ENCODE results near the gene LLGL2.

Gene LLGL2

GRCh38 chr17:75489511-75489955 lies 36.0 kb upstream of the LLGL2 start:
- H3K27ac ChIP-seq, result peak overlapping the region; percentile 55 to 98 (median 87); a peak in 21 of 22 replicates
- H3K4me3 ChIP-seq, result peak overlapping the region; percentile 42 to 66 (median 60); a peak in 17 of 20 replicates
- H3K4me2 ChIP-seq, result peak overlapping the region; percentile 84 to 100 (median 96)
- H3K36me3 ChIP-seq, result peaks cover 16 to 52% (median 32%) of the 10 kb centered on the region in 11 experiments; a peak in 21 of 22 replicates
- peak overlapping the region; percentile 64 to 91 (median 80); a peak in 20 of 22 replicates for H3K9ac ChIP-seq
- no peaks in the 10 kb centered on the region for H3K9me3 ChIP-seq (replicated peaks in 1 of 11)
- H4K20me1 ChIP-seq, result peaks cover 0 to 17% (median 0%) of the 10 kb centered on the region in 11 experiments; a peak in 3 of 22 replicates
- H3K27me3 ChIP-seq, result no peaks in the 10 kb centered on the region
- TF ChIP-seq Cebpa-rat (IDR thresholded peaks at IDR 0.05), result no peak
- peaks cover 85 to 100% (median 99%) of the 10 kb centered on the region in 10 experiments for H3K4me1 ChIP-seq

GRCh38 chr17:75490173-75490743 lies 35.2 kb upstream of the LLGL2 start:
- Histone ChIP-seq H3K4me3 (peak overlapping the region in 9 of 10 experiments; percentile 26 to 66 (median 60); a peak in 17 of 20 replicates), H3K27me3 (no peaks in the 10 kb centered on the region)

GRCh38 chr17:75490953-75491649 lies 34.4 kb upstream of the LLGL2 start:
- Histone ChIP-seq H3K4me2 (peak overlapping the region; percentile 84 to 100 (median 96)), H3K9ac (peak overlapping the region; percentile 64 to 91 (median 78); a peak in 21 of 22 replicates), H4K20me1 (peaks cover 0 to 23% (median 0%) of the 10 kb centered on the region in 11 experiments; a peak in 3 of 22 replicates), H3K4me1 (peaks cover 70 to 100% (median 97%) of the 10 kb centered on the region in 10 experiments), H3K27ac (peak overlapping the region; percentile 55 to 98 (median 87); a peak in 21 of 22 replicates), H3K27me3 (no peaks in the 10 kb centered on the region), H3K9me3 (replicated peaks in 1 of 11) (no peaks in the 10 kb centered on the region), H3K36me3 (peaks cover 32 to 64% (median 48%) of the 10 kb centered on the region in 11 experiments), H3K4me3 (peak overlapping the region in 9 of 10 experiments; percentile 0 to 66 (median 60); a peak in 17 of 20 replicates)
- no peak for TF ChIP-seq Cebpa-rat (IDR thresholded peaks at IDR 0.05)

More at GRCh38 chr17:75490173-75490743, 35.2 kb upstream of the LLGL2 start:
- no peaks in the 10 kb centered on the region for H3K9me3 ChIP-seq (replicated peaks in 1 of 11)
- H3K4me2 ChIP-seq, result peak overlapping the region; percentile 84 to 100 (median 96)
- H3K9ac ChIP-seq, result peak overlapping the region; percentile 64 to 91 (median 78)
- H4K20me1 ChIP-seq, result peaks cover 0 to 17% (median 0%) of the 10 kb centered on the region in 11 experiments; a peak in 3 of 22 replicates
- peak overlapping the region; percentile 55 to 98 (median 87) for H3K27ac ChIP-seq
- no peak for TF ChIP-seq Cebpa-rat (IDR thresholded peaks at IDR 0.05)
- peaks cover 23 to 59% (median 39%) of the 10 kb centered on the region in 11 experiments for H3K36me3 ChIP-seq
- H3K4me1 ChIP-seq, result peaks cover 78 to 100% (median 97%) of the 10 kb centered on the region in 10 experiments

GRCh38 chr17:75491680-75492079 lies 33.8 kb upstream of the LLGL2 start:
- H3K4me3 ChIP-seq, result peak overlapping the region in 7 of 10 experiments; percentile 7 to 66 (median 59); a peak in 9 of 20 replicates
- no peaks in the 10 kb centered on the region for H3K27me3 ChIP-seq
- H3K9ac ChIP-seq, result peak overlapping the region in 10 of 11 experiments; percentile 72 to 91 (median 79); a peak in 19 of 22 replicates
- H3K27ac ChIP-seq, result peak overlapping the region in 9 of 11 experiments; percentile 79 to 98 (median 89); a peak in 16 of 22 replicates
- peaks cover 65 to 100% (median 97%) of the 10 kb centered on the region in 10 experiments for H3K4me1 ChIP-seq
- no peak for TF ChIP-seq Cebpa-rat (IDR thresholded peaks at IDR 0.05)
- peaks cover 38 to 66% (median 53%) of the 10 kb centered on the region in 11 experiments for H3K36me3 ChIP-seq
- H3K4me2 ChIP-seq, result peak overlapping the region; percentile 84 to 100 (median 96)
- no peaks in the 10 kb centered on the region for H3K9me3 ChIP-seq (replicated peaks in 1 of 11)
- H4K20me1 ChIP-seq, result peaks cover 0 to 29% (median 0%) of the 10 kb centered on the region in 11 experiments; a peak in 3 of 22 replicates

- H3K4me3 ChIP-seq, result peak overlapping the region in 1 of 10 experiments; percentile 63; a peak in 2 of 20 replicates
These were observed 32.8 kb upstream of the LLGL2 start for GRCh38 chr17:75492555-75493168.

GRCh38 chr17:75493476-75494129 lies 31.9 kb upstream of the LLGL2 start:
- no peak for TF ChIP-seq Cebpa-rat (IDR thresholded peaks at IDR 0.05)
- Histone ChIP-seq H4K20me1 (peaks cover 0 to 40% (median 0%) of the 10 kb centered on the region in 11 experiments; a peak in 5 of 22 replicates), H3K27ac (peak overlapping the region in 7 of 11 experiments; percentile 20 to 98 (median 89); a peak in 11 of 22 replicates), H3K9me3 (replicated peaks in 1 of 11) (no peaks in the 10 kb centered on the region), H3K4me2 (peak overlapping the region in 9 of 11 experiments; percentile 84 to 100 (median 96); a peak in 18 of 22 replicates), H3K36me3 (peaks cover 42 to 83% (median 64%) of the 10 kb centered on the region in 11 experiments), H3K4me1 (peaks cover 65 to 100% (median 97%) of the 10 kb centered on the region in 10 experiments), H3K4me3 (no peak overlapping the region; a peak in 1 of 20 replicates), H3K9ac (peak overlapping the region in 7 of 11 experiments; percentile 7 to 91 (median 80); a peak in 12 of 22 replicates), H3K27me3 (no peaks in the 10 kb centered on the region)

More at GRCh38 chr17:75492555-75493168, 32.8 kb upstream of the LLGL2 start:
- Histone ChIP-seq H3K4me1 (peaks cover 65 to 100% (median 97%) of the 10 kb centered on the region in 10 experiments), H3K36me3 (peaks cover 42 to 75% (median 63%) of the 10 kb centered on the region in 11 experiments), H3K4me2 (peak overlapping the region; percentile 84 to 100 (median 96); a peak in 21 of 22 replicates), H4K20me1 (peaks cover 0 to 34% (median 0%) of the 10 kb centered on the region in 11 experiments; a peak in 3 of 22 replicates), H3K9ac (peak overlapping the region in 8 of 11 experiments; percentile 9 to 91 (median 80); a peak in 13 of 22 replicates), H3K9me3 (replicated peaks in 1 of 11) (no peaks in the 10 kb centered on the region), H3K27me3 (no peaks in the 10 kb centered on the region), H3K27ac (peak overlapping the region in 7 of 11 experiments; percentile 80 to 98 (median 91); a peak in 13 of 22 replicates)
- TF ChIP-seq Cebpa-rat (IDR thresholded peaks at IDR 0.05), result no peak

GRCh38 chr17:75494326-75494877 lies 31.1 kb upstream of the LLGL2 start:
- Histone ChIP-seq H3K9ac (peak overlapping the region in 5 of 11 experiments; percentile 37 to 91 (median 80); a peak in 4 of 22 replicates), H3K36me3 (peaks cover 44 to 89% (median 70%) of the 10 kb centered on the region in 11 experiments), H3K27me3 (no peaks in the 10 kb centered on the region), H3K4me1 (peaks cover 65 to 100% (median 97%) of the 10 kb centered on the region in 10 experiments), H3K9me3 (replicated peaks in 1 of 11) (no peaks in the 10 kb centered on the region), H3K4me2 (peak overlapping the region in 8 of 11 experiments; percentile 84 to 100 (median 96); a peak in 15 of 22 replicates), H3K27ac (peak overlapping the region in 5 of 11 experiments; percentile 17 to 98 (median 91); a peak in 4 of 22 replicates), H3K4me3 (no peak overlapping the region), H4K20me1 (peaks cover 0 to 48% (median 0%) of the 10 kb centered on the region in 11 experiments; a peak in 5 of 22 replicates)
- TF ChIP-seq Cebpa-rat (IDR thresholded peaks at IDR 0.05), result no peak
